ENCODE results near the gene C21orf58. TPM values are rescaled to one million over a fixed set of nuclear protein-coding genes. Genes with fewer than 3 reads are reported as not detected.
A peak's percentile ranks its signal among the peaks of the same experiment; 100 is the strongest.

Gene C21orf58
- total and polyA plus RNA-seq, 12 donors, result 0.51 to 2.9 (median 1.3) TPM

- DNase-seq (peak in 1 of 2 donors; percentile 38), ATAC-seq (peak; percentile 5 to 55 (median 36))
- H3K4me1 ChIP-seq, result peaks cover 9 to 37% (median 31%) of the 10 kb centered on the region in 9 donors
- 38 to 44% methylated on average over 9 of the region's 9 CpGs for WGBS, 2 donors
- intact Hi-C loops (cut with DNase I), result no loop called here
- no peak for TF ChIP-seq CTCF (IDR thresholded peaks at IDR 0.05)
- no peaks in the 10 kb centered on the region for H3K9me3 ChIP-seq
- peak overlapping the region; percentile 35 to 87 (median 77) for H3K27ac ChIP-seq
- H3K36me3 ChIP-seq, result peaks cover 0 to 26% (median 11%) of the 10 kb centered on the region in 9 donors
- peaks cover 0 to 13% (median 0%) of the 10 kb centered on the region in 7 donors for H3K27me3 ChIP-seq
- no peak overlapping the region for H3K4me3 ChIP-seq
Measured at GRCh38 chr21:46295177-46295770, 28.4 kb downstream of the C21orf58 start.

GRCh38 chr21:46294647-46295176, 29.0 kb downstream of the C21orf58 start:
- H3K27ac ChIP-seq, result peak overlapping the region in 9 of 10 donors; percentile 56 to 87 (median 77)
- ATAC-seq (peak in 4 of 8 donors; percentile 9 to 30 (median 16)), DNase-seq (peak in 1 of 2 donors; percentile 40)
- H3K4me3 ChIP-seq, result no peak overlapping the region
- 51 to 53% methylated on average over 10 of the region's 10 CpGs for WGBS, 2 donors
- H3K4me1 ChIP-seq, result peaks cover 9 to 37% (median 31%) of the 10 kb centered on the region in 9 donors
- H3K9me3 ChIP-seq, result no peaks in the 10 kb centered on the region
- H3K36me3 ChIP-seq, result peaks cover 0 to 22% (median 11%) of the 10 kb centered on the region in 9 donors
- intact Hi-C loops (cut with DNase I), result no loop called here
- TF ChIP-seq CTCF (IDR thresholded peaks at IDR 0.05), result no peak
- peaks cover 0 to 12% (median 0%) of the 10 kb centered on the region in 7 donors for H3K27me3 ChIP-seq

GRCh38 chr21:46291561-46291960, 32.1 kb downstream of the C21orf58 start:
- Histone ChIP-seq H3K4me1 (peaks cover 6 to 42% (median 21%) of the 10 kb centered on the region in 9 donors), H3K27me3 (no peaks in the 10 kb centered on the region), H3K27ac (no peak overlapping the region), H3K9me3 (no peaks in the 10 kb centered on the region), H3K4me3 (no peak overlapping the region), H3K36me3 (peaks cover 0 to 28% (median 12%) of the 10 kb centered on the region in 9 donors)
- DNase-seq (no peak), ATAC-seq (no peak)
- no peak for TF ChIP-seq CTCF (IDR thresholded peaks at IDR 0.05)
- intact Hi-C loops (cut with DNase I), result no loop called here
- WGBS, 2 donors, result 98 to 100% methylated on average over 2 of the region's 2 CpGs

DNA sequence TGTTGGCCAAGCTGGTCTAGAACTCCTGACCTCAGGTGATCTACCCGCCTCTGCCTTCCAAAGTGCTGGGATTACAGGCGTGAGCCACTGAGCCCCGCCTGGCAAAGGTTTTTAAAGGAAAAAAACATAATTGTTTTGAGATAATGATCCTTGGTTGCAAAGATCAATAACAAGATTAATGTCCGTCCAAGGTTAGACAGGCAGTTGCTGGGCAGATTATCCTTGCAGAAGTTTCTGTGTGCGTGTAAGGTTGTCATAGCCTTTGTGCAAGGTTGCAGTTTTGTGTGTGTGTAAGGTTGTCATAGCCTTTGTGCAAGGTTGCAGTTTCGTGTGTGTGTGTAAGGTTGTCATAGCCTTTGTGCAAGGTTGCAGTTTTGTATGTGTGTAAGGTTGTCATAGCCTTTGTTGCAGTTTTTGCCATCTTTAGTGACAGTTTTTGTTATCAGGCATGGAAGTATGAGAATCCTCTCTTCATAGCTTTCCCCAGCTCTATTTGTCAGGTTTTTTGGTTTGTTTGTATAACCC, 34.0 kb downstream of the C21orf58 start:
- no peak overlapping the region for H3K4me3 ChIP-seq
- intact Hi-C loops (cut with DNase I), result loop anchor here in 2 of 10 donors (5.0 to 10.0 kb wide), 3 partner anchors 33 to 105 kb away; partner anchors contain the start of genes C21orf58 (in 1 of the 2), LSS (in 1 of the 2), PCNT (in 1 of the 2) and SPATC1L (in 1 of the 2)
- H3K36me3 ChIP-seq, result peaks cover 0 to 31% (median 12%) of the 10 kb centered on the region in 9 donors
- no peak for ATAC-seq
- H3K27ac ChIP-seq, result no peak overlapping the region
- H3K9me3 ChIP-seq, result no peaks in the 10 kb centered on the region
- no peaks in the 10 kb centered on the region for H3K27me3 ChIP-seq
- 80 to 87% methylated on average over 6 of the region's 6 CpGs for WGBS, 2 donors
- H3K4me1 ChIP-seq, result peaks cover 7 to 33% (median 19%) of the 10 kb centered on the region in 9 donors
- no peak for DNase-seq
- TF ChIP-seq CTCF (IDR thresholded peaks at IDR 0.05), result no peak

All from heart right ventricle (tissue), 16 donors.